Trophoblast cell (in vitro differentiated cells and primary cell): ENCODE results near the gene ZNF718.
"Not testable (repeated sequence)": the region's sequence is repeated elsewhere in the genome, so short reads cannot be mapped to it uniquely, and the experiment has no call there.

Experiments
- DNase-seq, 2 donors: peaks; one replicate each; pipeline ENCODE4 v3.0.0-alpha.2; 2016
- H2AFZ ChIP-seq: 2 replicates; pipeline ENCODE4 v1.6.1; 2013; ENCODE audit warnings: low read length, moderate library complexity, mild to moderate bottlenecking; ENCODE audit not compliant: insufficient read depth, poor library complexity
- H2AK5ac ChIP-seq: 2 replicates; pipeline ENCODE4 v1.6.1; 2013; ENCODE audit warnings: mild to moderate bottlenecking, low read length
- H2BK120ac ChIP-seq: 2 replicates; pipeline ENCODE4 v1.6.1; 2013; ENCODE audit warnings: low read length, mild to moderate bottlenecking, moderate library complexity; ENCODE audit not compliant: insufficient read depth, poor library complexity
- H2BK12ac ChIP-seq: 2 replicates; pipeline ENCODE4 v1.6.1; 2013; ENCODE audit warnings: mild to moderate bottlenecking, low read length, moderate library complexity
- H2BK5ac ChIP-seq: 2 replicates; pipeline ENCODE4 v1.6.1; 2013; ENCODE audit warnings: low read length, low read depth, moderate library complexity, mild to moderate bottlenecking; ENCODE audit not compliant: poor library complexity
- H3K14ac ChIP-seq: 2 replicates; pipeline ENCODE4 v1.6.1; 2013; ENCODE audit warnings: mild to moderate bottlenecking, low read length
- H3K18ac ChIP-seq: 2 replicates; pipeline ENCODE4 v1.6.1; 2013; ENCODE audit warnings: mild to moderate bottlenecking, low read length
- H3K23ac ChIP-seq: 2 replicates; pipeline ENCODE4 v1.6.1; 2013; ENCODE audit warnings: low read length
- H3K27ac ChIP-seq: 2 replicates; pipeline ENCODE4 v1.5.1; 2013; ENCODE audit warnings: low read depth, mild to moderate bottlenecking, inconsistent platforms, low read length, moderate library complexity
- H3K27me3 ChIP-seq: 2 replicates; pipeline ENCODE4 v1.6.1; 2013; ENCODE audit warnings: inconsistent platforms, mild to moderate bottlenecking, low read length, moderate library complexity; ENCODE audit not compliant: insufficient read depth
- H3K36me3 ChIP-seq, 2 experiments: 1 replicate in 1 of 2; 2 replicates in 1 of 2; pipeline ENCODE4 v1.6.1; 2013; ENCODE audit warnings: low read length in 2 of 2, mild to moderate bottlenecking in 2 of 2, moderate library complexity in 1 of 2; ENCODE audit not compliant: insufficient read depth in 2 of 2, control insufficient read depth in 1 of 2
- H3K4ac ChIP-seq: 2 replicates; pipeline ENCODE4 v1.6.1; 2013; ENCODE audit warnings: low read depth, mild to moderate bottlenecking, low read length, moderate library complexity
- H3K4me1 ChIP-seq, 2 experiments: 1 replicate in 1 of 2; 2 replicates in 1 of 2; pipeline ENCODE4 v1.6.1; 2013; ENCODE audit warnings: low read length in 2 of 2, mild to moderate bottlenecking in 2 of 2, moderate library complexity in 1 of 2; ENCODE audit not compliant: insufficient read depth in 2 of 2, control insufficient read depth in 1 of 2
- H3K4me2 ChIP-seq: 2 replicates; pipeline ENCODE4 v1.6.1; 2013; ENCODE audit warnings: inconsistent platforms, mild to moderate bottlenecking, low read length, moderate library complexity
- H3K4me3 ChIP-seq: 2 replicates; pipeline ENCODE4 v1.5.1; 2013; ENCODE audit warnings: mild to moderate bottlenecking, low read depth, low read length, inconsistent platforms
- H3K79me1 ChIP-seq: one replicate; pipeline ENCODE4 v1.6.1; 2013; ENCODE audit warnings: low read length
- H3K79me2 ChIP-seq: 2 replicates; pipeline ENCODE4 v1.6.1; 2013; ENCODE audit warnings: low read length, mild to moderate bottlenecking; ENCODE audit not compliant: control insufficient read depth, insufficient read depth, poor library complexity
- H3K9ac ChIP-seq: 2 replicates; pipeline ENCODE4 v1.6.1; 2013; ENCODE audit warnings: mild to moderate bottlenecking, low read length
- H3K9me3 ChIP-seq: 2 replicates; pipeline ENCODE4 v1.6.1; 2013; ENCODE audit warnings: low read depth, mild to moderate bottlenecking, control low read depth, inconsistent platforms, low read length; ENCODE audit not compliant: insufficient read depth
- H4K12ac ChIP-seq: 2 replicates; pipeline ENCODE4 v1.6.1; 2013; ENCODE audit warnings: low read depth, mild to moderate bottlenecking, low read length, moderate library complexity
- H4K8ac ChIP-seq: 2 replicates; pipeline ENCODE4 v1.6.1; 2013; ENCODE audit warnings: low read depth, mild to moderate bottlenecking, low read length, moderate library complexity
- H4K91ac ChIP-seq: one replicate; pipeline ENCODE4 v1.6.1; 2013; ENCODE audit warnings: low read depth, mild to moderate bottlenecking, low read length, moderate library complexity
- WGBS: extraction: QIAGEN DNeasy Blood & Tissue Kit; methylation state at CpG from one replicate; pipeline ENCODE4 v1.1.7; 2013; ENCODE audit warnings: missing lambda C conversion rate; ENCODE audit not compliant: insufficient read length, insufficient coverage; ENCODE audit errors: extremely low coverage; 5-methylcytosine and 5-hydroxymethylcytosine counted together

The ZNF718 gene

GRCh38 chr4:147233-147632, 22.9 kb downstream of the ZNF718 start:
- H2BK120ac ChIP-seq = no peak overlapping the region
- H3K9me3 ChIP-seq = peaks cover 8% of the 10 kb centered on the region
- no peak overlapping the region for H3K23ac ChIP-seq
- no peak overlapping the region for H4K8ac ChIP-seq
- no peak overlapping the region for H2AFZ ChIP-seq
- no peak overlapping the region for H2AK5ac ChIP-seq
- H3K4ac ChIP-seq = peak overlapping the region; percentile 51
- WGBS = no CpG with 5 or more reads among the region's 4 CpGs
- no peaks in the 10 kb centered on the region for H3K4me1 ChIP-seq
- H3K4me2 ChIP-seq = no peak overlapping the region
- H3K36me3 ChIP-seq = peaks cover 19 to 22% of the 10 kb centered on the region in 2 experiments
- H3K27me3 ChIP-seq = no peaks in the 10 kb centered on the region
- H3K4me3 ChIP-seq = no peak overlapping the region
- no peak overlapping the region for H2BK5ac ChIP-seq
- H3K79me1 ChIP-seq = no peaks in the 10 kb centered on the region
- no peak overlapping the region for H3K27ac ChIP-seq
- no peak for DNase-seq
- H3K14ac ChIP-seq = no peak overlapping the region
- H3K9ac ChIP-seq = no peak overlapping the region
- H4K91ac ChIP-seq = no peak overlapping the region
- no peak overlapping the region for H2BK12ac ChIP-seq
- H3K79me2 ChIP-seq = no peaks in the 10 kb centered on the region
- no peak overlapping the region for H3K18ac ChIP-seq
- H4K12ac ChIP-seq = no peak overlapping the region

DNA sequence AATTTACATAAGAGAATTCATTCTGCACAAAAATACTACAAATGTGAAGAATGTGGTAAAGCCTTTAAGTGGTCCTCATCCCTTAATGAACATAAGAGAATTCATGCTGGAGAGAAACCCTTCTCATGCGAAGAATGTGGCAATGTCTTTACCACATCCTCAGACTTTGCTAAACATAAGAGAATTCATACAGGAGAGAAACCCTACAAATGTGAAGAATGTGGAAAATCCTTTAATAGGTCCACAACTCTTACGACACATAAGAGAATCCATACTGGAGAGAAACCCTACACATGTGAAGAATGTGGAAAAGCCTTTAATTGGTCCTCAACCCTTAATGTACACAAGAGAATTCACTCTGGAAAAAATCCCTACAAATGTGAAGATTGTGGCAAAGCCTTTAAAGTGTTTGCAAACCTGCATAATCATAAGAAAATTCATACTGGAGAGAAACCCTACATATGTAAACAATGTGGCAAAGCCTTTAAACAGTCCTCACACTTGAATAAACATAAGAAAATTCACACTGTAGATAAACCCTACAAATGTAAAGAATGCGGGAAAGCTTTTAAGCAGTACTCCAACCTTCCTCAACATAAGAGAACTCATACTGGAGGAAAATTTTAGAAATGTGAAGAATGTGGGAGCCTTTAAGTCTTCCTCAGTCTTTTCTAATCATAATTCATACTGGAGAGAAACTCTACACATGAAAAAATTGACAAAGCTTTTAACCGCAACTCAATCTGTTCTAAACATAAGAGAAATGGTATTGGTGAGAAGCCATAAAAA, 37.4 kb downstream of the ZNF718 start:
- no peak overlapping the region for H3K27ac ChIP-seq
- no peak overlapping the region for H3K4me3 ChIP-seq
- no peak overlapping the region for H4K8ac ChIP-seq
- no peak overlapping the region for H3K23ac ChIP-seq
- H3K79me1 ChIP-seq = no peaks in the 10 kb centered on the region
- DNase-seq = no peak
- H3K9ac ChIP-seq = no peak overlapping the region
- H2AFZ ChIP-seq = no peak overlapping the region
- H2BK12ac ChIP-seq = no peak overlapping the region
- no CpG with 5 or more reads among the region's 4 CpGs for WGBS
- H3K4me2 ChIP-seq = no peak overlapping the region
- no peak overlapping the region for H2BK120ac ChIP-seq
- no peak overlapping the region for H4K12ac ChIP-seq
- H3K4ac ChIP-seq = no peak overlapping the region
- no peak overlapping the region for H3K14ac ChIP-seq
- H3K79me2 ChIP-seq = no peaks in the 10 kb centered on the region
- no peaks in the 10 kb centered on the region for H3K4me1 ChIP-seq
- no peak overlapping the region for H2BK5ac ChIP-seq
- peaks cover 6% of the 10 kb centered on the region for H3K9me3 ChIP-seq
- H4K91ac ChIP-seq = no peak overlapping the region
- no peaks in the 10 kb centered on the region for H3K27me3 ChIP-seq
- no peak overlapping the region for H2AK5ac ChIP-seq
- H3K36me3 ChIP-seq = peaks cover 10 to 11% of the 10 kb centered on the region in 2 experiments
- H3K18ac ChIP-seq = no peak overlapping the region

DNA sequence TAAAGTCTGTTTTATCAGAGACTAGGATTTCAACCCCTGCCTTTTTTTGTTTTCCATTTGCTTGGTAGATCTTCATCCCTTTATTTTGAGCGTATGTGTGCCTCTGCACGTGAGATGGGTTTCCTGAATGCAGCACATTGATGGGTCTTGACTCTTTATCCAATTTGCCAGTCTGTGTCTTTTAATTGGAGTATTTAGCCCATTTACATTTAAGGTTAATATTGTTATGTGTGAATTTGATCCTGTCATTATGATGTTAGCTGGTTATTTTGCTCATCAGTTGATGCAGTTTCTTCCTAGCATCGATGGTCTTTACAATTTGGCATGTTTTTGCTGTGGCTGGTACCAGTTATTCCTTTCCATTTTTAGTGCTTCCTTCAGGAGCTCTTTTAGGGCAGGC, 45.3 kb downstream of the ZNF718 start:
- no CpG with 5 or more reads among the region's 3 CpGs for WGBS
- H3K4me2 ChIP-seq, H3K27ac ChIP-seq: not testable (repeated sequence)

DNA sequence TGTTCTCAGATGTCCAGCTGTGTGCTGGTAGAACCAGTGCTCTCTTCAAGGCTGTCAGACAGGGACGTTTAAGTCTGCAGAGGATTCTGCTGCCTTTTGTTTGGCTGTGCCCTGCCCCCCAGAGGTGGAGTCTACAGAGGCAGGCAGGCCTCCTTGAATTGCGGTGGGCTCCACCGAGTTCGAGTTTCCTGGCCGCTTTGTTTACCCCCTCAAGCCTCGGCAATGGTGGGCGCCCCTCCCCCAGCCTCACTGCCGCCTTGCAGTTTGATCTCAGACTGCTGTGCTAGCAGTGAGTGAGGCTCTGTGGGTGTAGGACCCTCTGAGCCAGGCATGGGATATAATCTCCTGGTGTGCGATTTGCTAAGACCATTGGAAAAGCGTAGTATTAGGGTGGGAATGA, 47.0 kb downstream of the ZNF718 start:
- H3K27ac ChIP-seq, DNase-seq, H3K27me3 ChIP-seq, H3K4ac ChIP-seq, H3K18ac ChIP-seq, H3K4me2 ChIP-seq, H3K79me2 ChIP-seq, H2BK120ac ChIP-seq, H3K9ac ChIP-seq, H3K23ac ChIP-seq, H3K4me1 ChIP-seq, H3K14ac ChIP-seq, H2AFZ ChIP-seq, H3K4me3 ChIP-seq, H3K79me1 ChIP-seq, H2BK12ac ChIP-seq, H4K12ac ChIP-seq, H4K8ac ChIP-seq, H4K91ac ChIP-seq, H2AK5ac ChIP-seq, H3K36me3 ChIP-seq, H2BK5ac ChIP-seq: not testable (repeated sequence)
- no CpG with 5 or more reads among the region's 10 CpGs for WGBS
- peaks cover 11% of the 10 kb centered on the region for H3K9me3 ChIP-seq

More for the DNA sequence above, 45.3 kb downstream of the ZNF718 start:
- not testable (repeated sequence) for H3K9ac ChIP-seq, H3K27me3 ChIP-seq, H3K18ac ChIP-seq, H4K12ac ChIP-seq, H3K4ac ChIP-seq, H3K4me3 ChIP-seq, H2BK120ac ChIP-seq, H2BK12ac ChIP-seq, H2BK5ac ChIP-seq, H2AK5ac ChIP-seq, H2AFZ ChIP-seq, DNase-seq, H3K4me1 ChIP-seq, H3K79me1 ChIP-seq, H4K91ac ChIP-seq, H3K14ac ChIP-seq, H4K8ac ChIP-seq, H3K23ac ChIP-seq, H3K79me2 ChIP-seq
- H3K36me3 ChIP-seq = peaks cover 5 to 10% of the 10 kb centered on the region in 2 experiments
- H3K9me3 ChIP-seq = peaks cover 14% of the 10 kb centered on the region
